CD14-positive monocyte (primary cell): Measurements from ENCODE around the gene PLXNA2. TPM values are rescaled to one million over a fixed set of nuclear protein-coding genes. Genes with fewer than 3 reads are reported as not detected.

Source experiments
- DNase-seq, 3 donors: peaks; one replicate each; pipeline ENCODE4 v3.0.0-alpha.2; 2011 to 2022
- H2AFZ ChIP-seq: 2 replicates; pipeline ENCODE4 v1.6.0; 2012; ENCODE audit warnings: mild to moderate bottlenecking, low read depth, low read length, inconsistent platforms; ENCODE audit not compliant: insufficient read depth, poor library complexity, severe bottlenecking
- H3K27ac ChIP-seq, 2 donors: 1 replicate in 1 of 2; 2 replicates in 1 of 2; pipeline ENCODE4 v1.5.1; 2012 to 2013; ENCODE audit warnings: low read length in 2 of 2, control low read depth in 1 of 2, inconsistent platforms in 1 of 2, low read depth in 1 of 2, mild to moderate bottlenecking in 1 of 2
- H3K27me3 ChIP-seq, 2 donors: one replicate each; pipeline versions ENCODE4 v1.6.0 to v1.6.1; 2011 to 2013; ENCODE audit warnings: low read length in 2 of 2; ENCODE audit not compliant: control insufficient read depth in 2 of 2, insufficient read depth in 2 of 2
- H3K36me3 ChIP-seq, 2 donors: replicated peaks in 1 of 2; 1 replicate in 1 of 2; 2 replicates in 1 of 2; pipeline versions ENCODE4 v1.5.1 to v1.6.1; 2012 to 2013; ENCODE audit warnings: low read length in 2 of 2, control low read depth in 1 of 2, inconsistent platforms in 1 of 2, mild to moderate bottlenecking in 1 of 2; ENCODE audit not compliant: insufficient read depth in 2 of 2, control insufficient read depth in 1 of 2
- H3K4me1 ChIP-seq, 2 donors: 1 replicate in 1 of 2; 2 replicates in 1 of 2; pipeline versions ENCODE4 v1.5.1 to v1.6.1; 2012 to 2013; ENCODE audit warnings: low read length in 2 of 2, control low read depth in 1 of 2, inconsistent platforms in 1 of 2, mild to moderate bottlenecking in 1 of 2, moderate library complexity in 1 of 2; ENCODE audit not compliant: insufficient read depth in 2 of 2, control insufficient read depth in 1 of 2
- H3K4me2 ChIP-seq: replicated peaks from 2 replicates; pipeline ENCODE3; 2012; ENCODE audit warnings: low read length, moderate library complexity, mild to moderate bottlenecking; ENCODE audit not compliant: poor library complexity, severe bottlenecking; ENCODE audit errors: extremely low read depth
- H3K4me3 ChIP-seq, 3 experiments: fragments of 200-600 bp in 1 of 3; sonication (generic) in 1 of 3; replicated peaks in 1 of 3; 1 replicate in 2 of 3; 2 replicates in 1 of 3; pipeline ENCODE4 v1.5.1; 2011 to 2013; ENCODE audit warnings: low read length in 3 of 3, mild to moderate bottlenecking in 3 of 3, control low read depth in 2 of 3, low read depth in 2 of 3, inconsistent platforms in 1 of 3, moderate library complexity in 1 of 3
- H3K79me2 ChIP-seq: 2 replicates; pipeline ENCODE4 v1.6.0; 2012; ENCODE audit warnings: mild to moderate bottlenecking, control low read depth, inconsistent platforms, low read length, moderate library complexity; ENCODE audit not compliant: insufficient read depth
- H3K9ac ChIP-seq: 2 replicates; pipeline ENCODE4 v1.6.0; 2017; ENCODE audit warnings: low read length, mild to moderate bottlenecking; ENCODE audit not compliant: insufficient read depth, poor library complexity, severe bottlenecking
- H3K9me3 ChIP-seq, 2 donors: replicated peaks in 1 of 2; 1 replicate in 1 of 2; 2 replicates in 1 of 2; pipeline versions ENCODE4 v1.5.1 to v1.6.1; 2012 to 2013; ENCODE audit warnings: low read length in 2 of 2, control low read depth in 1 of 2; ENCODE audit not compliant: control insufficient read depth in 1 of 2, insufficient read depth in 1 of 2
- H4K20me1 ChIP-seq: 2 replicates; pipeline ENCODE4 v1.6.0; 2012; ENCODE audit warnings: mild to moderate bottlenecking, low read length, control low read depth, moderate library complexity; ENCODE audit not compliant: insufficient read depth
- H3K27ac Mint-ChIP-seq, 7 donors: one replicate each; pipeline ENCODE4 v1.8.0; 2020; ENCODE audit warnings: mild to moderate bottlenecking in 7 of 7, mixed read lengths in 7 of 7, moderate library complexity in 6 of 7, inconsistent platforms in 2 of 7
- H3K27me3 Mint-ChIP-seq, 3 donors: one replicate each; pipeline ENCODE4 v1.8.0; 2021 to 2022; ENCODE audit warnings: low read depth in 3 of 3, mild to moderate bottlenecking in 3 of 3, mixed read lengths in 3 of 3, moderate library complexity in 3 of 3, inconsistent platforms in 1 of 3
- H3K36me3 Mint-ChIP-seq, 2 donors: one replicate each; pipeline ENCODE4 v1.8.0; 2020; ENCODE audit warnings: mixed read lengths in 2 of 2, inconsistent platforms in 1 of 2, mild to moderate bottlenecking in 1 of 2
- H3K4me1 Mint-ChIP-seq: one replicate; pipeline ENCODE4 v1.8.0; 2020; ENCODE audit warnings: mild to moderate bottlenecking, mixed read lengths
- H3K4me3 Mint-ChIP-seq, 2 donors: one replicate each; pipeline ENCODE4 v1.8.0; 2020; ENCODE audit warnings: mild to moderate bottlenecking in 2 of 2, mixed read lengths in 2 of 2, moderate library complexity in 1 of 2
- H3K9me3 Mint-ChIP-seq, 7 donors: one replicate each; pipeline ENCODE4 v1.8.0; 2020 to 2022; ENCODE audit warnings: mixed read lengths in 7 of 7, mild to moderate bottlenecking in 6 of 7, moderate library complexity in 6 of 7, inconsistent platforms in 2 of 7
- CTCF ChIP-seq: fragments of 200-600 bp; IDR thresholded peaks from one replicate; pipeline ENCODE4 v1.8.0; 2022; ENCODE audit warnings: antibody characterized with exemption, mild to moderate bottlenecking
- WGBS: methylation state at CpG from one replicate; pipeline ENCODE4 v1.1.5; 2013; ENCODE audit warnings: missing lambda C conversion rate; ENCODE audit not compliant: insufficient coverage; 5-methylcytosine and 5-hydroxymethylcytosine counted together
- intact Hi-C, 2 donors: fragments of 100-400 bp; cut with micrococcal nuclease; formaldehyde crosslinking; loops; one replicate each; pipeline versions ENCODE4 v1.15.0 to v1.15.1; 2023
- polyA plus RNA-seq, 3 donors: library from polyadenylated mRNA; depleted of rRNA in 1 of 3; unstranded in 2 of 3; stranded (reverse) in 1 of 3; fragments of 300-500 nt in 2 of 3; fragments of >200 nt in 1 of 3; fragmentation: Illumina TruSeq in 2 of 3; gene quantifications; 1 replicate in 2 of 3; 2 replicates in 1 of 3; pipeline ENCODE4 v1.2.3, GENCODE V29; 2012 to 2021

Gene PLXNA2
- polyA plus RNA-seq, 3 donors: 0.75 to 2.1 (median 1.1) TPM

DNA sequence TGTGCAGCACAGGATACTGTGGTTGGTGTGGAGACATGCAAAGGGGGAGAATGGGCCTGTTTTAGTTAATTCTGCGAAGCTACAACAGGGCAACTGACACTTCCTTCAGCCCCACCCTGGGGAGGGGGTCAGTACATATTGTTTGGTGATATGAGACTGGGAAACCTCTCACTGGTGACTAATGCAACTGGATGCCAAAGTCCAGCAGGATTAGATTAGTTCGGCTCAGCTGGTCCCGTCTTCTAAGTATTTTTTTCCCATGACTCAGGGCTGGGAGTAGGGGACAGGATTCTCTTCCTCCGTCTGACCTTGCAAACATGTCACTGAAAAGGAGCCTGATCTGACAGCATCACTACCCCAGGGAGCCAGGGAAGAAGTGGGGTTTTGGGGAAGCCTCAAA is 43.0 kb downstream of the PLXNA2 start:
- no peak for TF ChIP-seq CTCF
- H3K27me3 Mint-ChIP-seq: peaks cover 0 to 2% (median 0%) of the 10 kb centered on the region in 3 donors
- Histone ChIP-seq H3K27ac (no peak overlapping the region), H3K36me3 (no peaks in the 10 kb centered on the region), H3K27me3 (no peaks in the 10 kb centered on the region), H3K4me2 (no peak overlapping the region), H3K9me3 (no peaks in the 10 kb centered on the region), H4K20me1 (no peaks in the 10 kb centered on the region), H3K79me2 (no peaks in the 10 kb centered on the region), H2AFZ (no peak overlapping the region), H3K9ac (no peak overlapping the region), H3K4me3 (no peak overlapping the region), H3K4me1 (no peaks in the 10 kb centered on the region)
- no peak overlapping the region for H3K4me3 Mint-ChIP-seq
- H3K36me3 Mint-ChIP-seq: no peaks in the 10 kb centered on the region
- intact Hi-C loops: no loop called here
- no peak overlapping the region for H3K27ac Mint-ChIP-seq
- DNase-seq: no peak
- no peaks in the 10 kb centered on the region for H3K4me1 Mint-ChIP-seq
- WGBS: 100% methylated on average over 2 of the region's 4 CpGs
- peaks cover 0 to 2% (median 0%) of the 10 kb centered on the region in 7 donors for H3K9me3 Mint-ChIP-seq

DNA sequence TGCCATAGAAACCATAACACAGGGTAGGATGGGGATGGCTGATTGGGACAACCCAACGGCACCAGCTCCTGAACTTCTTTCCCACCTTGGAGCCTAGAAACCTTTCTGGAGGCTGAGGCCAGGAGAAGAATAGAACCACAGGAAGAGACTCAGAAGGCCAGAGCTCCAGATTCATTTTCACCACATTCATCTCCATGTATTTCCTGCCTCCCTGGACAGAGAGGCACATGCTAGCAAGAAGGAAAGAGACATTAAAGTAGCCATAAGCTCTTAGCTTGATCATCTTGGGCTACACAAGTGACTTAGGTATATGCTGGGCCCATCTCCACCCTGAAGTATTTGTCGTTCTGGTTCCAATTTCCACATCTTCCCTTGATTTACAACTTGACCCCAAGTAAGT is 44.1 kb downstream of the PLXNA2 start:
- peaks cover 0 to 2% (median 0%) of the 10 kb centered on the region in 3 donors for H3K27me3 Mint-ChIP-seq
- no peak overlapping the region for H3K4me3 ChIP-seq
- no peaks in the 10 kb centered on the region for H3K36me3 ChIP-seq
- H3K9me3 ChIP-seq: no peaks in the 10 kb centered on the region
- H3K79me2 ChIP-seq: no peaks in the 10 kb centered on the region
- H3K4me1 Mint-ChIP-seq: no peaks in the 10 kb centered on the region
- no peak overlapping the region for H2AFZ ChIP-seq
- no peak overlapping the region for H3K4me3 Mint-ChIP-seq
- no peak overlapping the region for H3K4me2 ChIP-seq
- no peak for DNase-seq
- H3K27ac ChIP-seq: no peak overlapping the region
- H3K27me3 ChIP-seq: no peaks in the 10 kb centered on the region
- no peaks in the 10 kb centered on the region for H3K4me1 ChIP-seq
- no peak for TF ChIP-seq CTCF
- no peaks in the 10 kb centered on the region for H3K36me3 Mint-ChIP-seq
- H3K27ac Mint-ChIP-seq: no peak overlapping the region
- no peaks in the 10 kb centered on the region for H4K20me1 ChIP-seq
- peaks cover 0 to 2% (median 0%) of the 10 kb centered on the region in 7 donors for H3K9me3 Mint-ChIP-seq
- intact Hi-C loops: no loop called here
- WGBS: 100% methylated on average over 1 of the region's 2 CpGs
- no peak overlapping the region for H3K9ac ChIP-seq
